GM23248 (cell line): Measurements from ENCODE around the gene GPR160. TPM values are rescaled to one million over a fixed set of nuclear protein-coding genes. Genes with fewer than 3 reads are reported as not detected.

Experiments
- DNase-seq: peaks from one replicate; pipeline ENCODE4 v3.0.0-alpha.2; 2015
- H2AFZ ChIP-seq: fragments of 200-600 bp; sonication (generic); 2 replicates; pipeline ENCODE4 v1.6.1; 2016; ENCODE audit warnings: antibody characterized with exemption
- H3F3A ChIP-seq: fragments of 200-600 bp; sonication (generic); 2 replicates; pipeline ENCODE4 v1.6.1; 2016; ENCODE audit warnings: mild to moderate bottlenecking, antibody characterized with exemption, mixed run types; ENCODE audit not compliant: insufficient read depth
- H3K27ac ChIP-seq: fragments of 200-600 bp; sonication (generic); 2 replicates; pipeline ENCODE4 v1.5.1; 2016; ENCODE audit warnings: mild to moderate bottlenecking
- H3K27me3 ChIP-seq: fragments of 200-600 bp; sonication (generic); replicated peaks from 2 replicates; pipeline ENCODE4 v1.6.1; 2016; ENCODE audit warnings: mild to moderate bottlenecking; ENCODE audit not compliant: insufficient read depth
- H3K36me3 ChIP-seq: fragments of 200-600 bp; sonication (generic); 2 replicates; pipeline ENCODE4 v1.6.1; 2016; ENCODE audit warnings: low read depth, mild to moderate bottlenecking
- H3K4me1 ChIP-seq: fragments of 200-600 bp; sonication (generic); 2 replicates; pipeline ENCODE4 v1.6.1; 2016; ENCODE audit warnings: mild to moderate bottlenecking; ENCODE audit not compliant: insufficient read depth
- H3K4me2 ChIP-seq: fragments of 200-600 bp; sonication (generic); one replicate; pipeline ENCODE4 v1.6.1; 2016; ENCODE audit warnings: mild to moderate bottlenecking; ENCODE audit not compliant: unreplicated experiment
- H3K4me3 ChIP-seq: fragments of 200-600 bp; sonication (generic); 2 replicates; pipeline ENCODE4 v1.5.1; 2016; ENCODE audit warnings: mild to moderate bottlenecking
- H3K79me2 ChIP-seq: fragments of 200-600 bp; sonication (generic); 2 replicates; pipeline ENCODE4 v1.6.1; 2016; ENCODE audit warnings: mild to moderate bottlenecking; ENCODE audit not compliant: insufficient read depth
- H3K9ac ChIP-seq: fragments of 200-600 bp; sonication (generic); 2 replicates; pipeline ENCODE4 v1.6.1; 2016; ENCODE audit warnings: mild to moderate bottlenecking
- H3K9me2 ChIP-seq: fragments of 200-600 bp; sonication (generic); 2 replicates; pipeline ENCODE4 v1.6.1; 2016; ENCODE audit warnings: mixed run types, mild to moderate bottlenecking, moderate library complexity; ENCODE audit not compliant: insufficient read depth
- H3K9me3 ChIP-seq: fragments of 200-600 bp; sonication (generic); one replicate; pipeline ENCODE4 v1.6.1; 2017; ENCODE audit warnings: low read depth
- H4K20me1 ChIP-seq: fragments of 200-600 bp; sonication (generic); 2 replicates; pipeline ENCODE4 v1.6.0; 2016; ENCODE audit not compliant: insufficient read depth
- EZH2 ChIP-seq: fragments of 200-600 bp; sonication (generic); IDR thresholded peaks from 2 replicates; pipeline ENCODE4 v1.6.1; 2018; ENCODE audit warnings: antibody characterized with exemption, mild to moderate bottlenecking; ENCODE audit not compliant: insufficient read depth, poor library complexity, severe bottlenecking
- EZH2phosphoT487 ChIP-seq: fragments of 200-600 bp; sonication (generic); IDR thresholded peaks from 2 replicates; pipeline ENCODE4 v1.6.1; 2018; ENCODE audit warnings: antibody characterized with exemption, moderate library complexity, mild to moderate bottlenecking, low read depth; ENCODE audit not compliant: insufficient read depth
- WGBS, 2 experiments: methylation state at CpG; one replicate each; pipeline ENCODE4 v1.1.6; 2015 to 2017; ENCODE audit warnings: low lambda C conversion rate in 2 of 2, low coverage in 1 of 2; ENCODE audit errors: missing lambda C conversion rate in 2 of 2; 5-methylcytosine and 5-hydroxymethylcytosine counted together
- in situ Hi-C: fragments of 300-500 bp; cut with MboI; formaldehyde crosslinking; loops from 2 replicates; pipeline ENCODE4 v1.15.0; 2020
- polyA plus RNA-seq: library from polyadenylated mRNA; unstranded; fragments of >200 nt; fragmentation: Nextera tagmentation; extraction: Ambion mirVana; gene quantifications from 2 replicates; pipeline ENCODE4 v1.2.1, GENCODE V29; 2016
- total RNA-seq: library from RNA; depleted of rRNA; stranded (reverse); fragments of >200 nt; shearing (Covaris generic); gene quantifications from 2 replicates; pipeline ENCODE4 v1.2.3, GENCODE V29; 2014

Gene GPR160
- total and polyA plus RNA-seq, 2 experiments from 2014 or later = 0.73 to 0.76 TPM

GRCh38 chr3:170064108-170064507 is 26.3 kb downstream of the GPR160 start:
- H2AFZ ChIP-seq = no peak overlapping the region
- no peaks in the 10 kb centered on the region for H3K4me1 ChIP-seq
- in situ Hi-C loops = no loop called here
- no peaks in the 10 kb centered on the region for H3K27me3 ChIP-seq
- no peak overlapping the region for H3K4me2 ChIP-seq
- 87 to 92% methylated on average over 18 of the region's 18 CpGs for WGBS, 2 experiments
- no peak overlapping the region for H3K4me3 ChIP-seq
- no peaks in the 10 kb centered on the region for H3K9me2 ChIP-seq
- no peak overlapping the region for H3K9ac ChIP-seq
- TF ChIP-seq EZH2 (no peak), EZH2phosphoT487 (no peak)
- no peaks in the 10 kb centered on the region for H3F3A ChIP-seq
- H3K9me3 ChIP-seq = no peaks in the 10 kb centered on the region
- no peak overlapping the region for H3K27ac ChIP-seq
- no peaks in the 10 kb centered on the region for H3K79me2 ChIP-seq
- no peak for DNase-seq
- no peaks in the 10 kb centered on the region for H4K20me1 ChIP-seq
- H3K36me3 ChIP-seq = no peaks in the 10 kb centered on the region

- in situ Hi-C loops = no loop called here
- Histone ChIP-seq H3K36me3 (no peaks in the 10 kb centered on the region), H2AFZ (no peak overlapping the region), H4K20me1 (no peaks in the 10 kb centered on the region), H3K4me2 (no peak overlapping the region), H3K4me1 (peaks cover 4% of the 10 kb centered on the region; the same call in 1 of the 2 replicates), H3K27ac (no peak overlapping the region), H3F3A (peaks cover 4% of the 10 kb centered on the region), H3K27me3 (no peaks in the 10 kb centered on the region), H3K79me2 (no peaks in the 10 kb centered on the region), H3K4me3 (no peak overlapping the region), H3K9me3 (no peaks in the 10 kb centered on the region), H3K9ac (no peak overlapping the region), H3K9me2 (no peaks in the 10 kb centered on the region)
- DNase-seq = no peak
- WGBS, 2 experiments = 85 to 86% methylated on average over 4 of the region's 4 CpGs
- no peak for TF ChIP-seq EZH2phosphoT487
- TF ChIP-seq EZH2 = no peak
Measured at GRCh38 chr3:170075441-170076091, 37.8 kb downstream of the GPR160 start.

GRCh38 chr3:170076715-170077238 is 39.0 kb downstream of the GPR160 start:
- peaks cover 11% of the 10 kb centered on the region for H3K4me1 ChIP-seq
- no peak for TF ChIP-seq EZH2phosphoT487
- no peak for TF ChIP-seq EZH2
- no peak overlapping the region for H3K27ac ChIP-seq
- H3K4me2 ChIP-seq = no peak overlapping the region
- H3K27me3 ChIP-seq = no peaks in the 10 kb centered on the region
- no peaks in the 10 kb centered on the region for H3K9me3 ChIP-seq
- in situ Hi-C loops = no loop called here
- H3K9ac ChIP-seq = no peak overlapping the region
- peak; percentile 59 for DNase-seq
- 80 to 90% methylated on average over 6 of the region's 6 CpGs for WGBS, 2 experiments
- no peaks in the 10 kb centered on the region for H3K79me2 ChIP-seq
- peaks cover 12% of the 10 kb centered on the region for H3F3A ChIP-seq
- no peaks in the 10 kb centered on the region for H3K36me3 ChIP-seq
- H3K4me3 ChIP-seq = no peak overlapping the region
- no peaks in the 10 kb centered on the region for H3K9me2 ChIP-seq
- H2AFZ ChIP-seq = no peak overlapping the region
- no peaks in the 10 kb centered on the region for H4K20me1 ChIP-seq

GRCh38 chr3:170077361-170077760 is 39.6 kb downstream of the GPR160 start:
- Histone ChIP-seq H3K79me2 (no peaks in the 10 kb centered on the region), H3K9ac (no peak overlapping the region), H3F3A (peaks cover 18% of the 10 kb centered on the region), H3K4me3 (no peak overlapping the region), H3K27ac (no peak overlapping the region), H3K9me3 (no peaks in the 10 kb centered on the region), H3K4me2 (no peak overlapping the region), H4K20me1 (no peaks in the 10 kb centered on the region), H3K36me3 (0 out of 2 replicates have a peak, but pooled peaks cover 3% of the 10 kb centered on the region), H3K9me2 (no peaks in the 10 kb centered on the region), H3K4me1 (peaks cover 13% of the 10 kb centered on the region), H3K27me3 (no peaks in the 10 kb centered on the region), H2AFZ (no peak overlapping the region)
- 75 to 78% methylated on average over 10 of the region's 10 CpGs for WGBS, 2 experiments
- DNase-seq = no peak
- TF ChIP-seq EZH2 (no peak), EZH2phosphoT487 (no peak)
- in situ Hi-C loops = no loop called here
